GM19240 (cell line): Measurements from ENCODE around the gene COL23A1.

ENCODE experiments used
- DNase-seq: peaks from one replicate; pipeline ENCODE4 v3.0.0; 2011; ENCODE audit warnings: low spot score; ENCODE audit not compliant: insufficient read length

COL23A1 gene

GRCh38 chr5:178535299-178536175, 54.7 kb downstream of the COL23A1 start:
- no peak for DNase-seq

DNA sequence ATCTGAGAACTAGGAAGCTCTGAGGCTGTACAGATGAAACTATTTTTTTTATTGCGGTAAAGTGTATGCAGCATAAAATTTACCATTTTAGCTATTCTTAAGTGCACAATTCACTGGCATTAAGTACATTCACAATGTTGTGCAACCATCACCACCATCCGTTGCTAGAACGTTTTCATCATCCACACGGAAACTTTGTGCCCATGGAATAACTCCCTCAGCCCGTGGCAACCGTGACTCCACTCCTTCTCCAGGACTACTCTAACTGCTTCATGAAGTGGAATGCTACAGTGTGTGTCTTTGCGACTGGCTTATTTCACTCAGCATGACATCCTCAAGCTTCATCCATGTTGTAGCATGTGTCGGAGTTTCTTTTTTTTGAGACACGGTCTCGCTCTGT, 57.1 kb downstream of the COL23A1 start:
- no peak for DNase-seq

DNA sequence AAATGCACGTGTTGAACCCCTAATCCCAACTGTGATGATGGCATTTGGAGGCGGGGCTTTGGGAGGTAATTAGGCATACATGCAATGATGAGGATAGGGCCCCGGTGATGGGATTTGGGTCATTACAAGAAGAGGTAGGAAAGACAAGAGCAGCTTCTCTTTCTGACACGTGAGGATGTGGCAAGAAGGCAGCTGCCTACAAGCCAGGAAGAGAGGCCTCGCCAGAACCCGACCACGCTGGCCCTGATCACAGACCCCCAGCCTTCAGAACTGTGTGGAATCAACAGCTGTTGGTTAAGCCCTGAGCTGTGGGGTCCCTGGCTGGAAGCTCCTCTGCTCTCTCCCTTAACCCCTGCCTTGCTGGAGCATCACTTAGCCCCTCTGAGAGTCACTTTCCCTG, 57.5 kb downstream of the COL23A1 start:
- DNase-seq = no peak

GRCh38 chr5:178532236-178532635, 58.0 kb downstream of the COL23A1 start:
- DNase-seq = no peak

- DNase-seq = no peak
These were observed 58.4 kb downstream of the COL23A1 start for GRCh38 chr5:178531786-178532185.

DNA sequence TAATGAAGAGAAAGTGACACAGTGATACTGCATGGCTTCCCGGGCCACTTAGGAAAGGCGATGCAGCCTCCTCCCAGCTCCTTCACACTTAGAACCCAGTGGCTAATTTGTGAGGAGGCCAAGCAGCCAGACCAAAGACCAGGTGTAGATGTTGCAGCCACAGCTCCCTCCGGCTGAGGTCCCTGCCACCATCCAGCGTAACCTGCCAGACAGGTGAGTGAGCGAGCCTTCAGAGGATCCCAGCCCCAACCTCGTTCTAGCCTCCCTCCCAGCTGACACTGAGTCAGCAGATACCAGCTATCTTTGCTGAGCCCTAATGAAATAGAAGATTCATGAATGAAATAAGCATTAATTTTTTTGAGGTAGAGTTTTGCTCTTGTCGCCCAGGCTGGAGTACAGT, 59.7 kb downstream of the COL23A1 start:
- no peak for DNase-seq

GRCh38 chr5:178529080-178529479, 61.1 kb downstream of the COL23A1 start:
- no peak for DNase-seq

- no peak for DNase-seq
These were observed 62.5 kb downstream of the COL23A1 start for GRCh38 chr5:178527458-178528307.

DNA sequence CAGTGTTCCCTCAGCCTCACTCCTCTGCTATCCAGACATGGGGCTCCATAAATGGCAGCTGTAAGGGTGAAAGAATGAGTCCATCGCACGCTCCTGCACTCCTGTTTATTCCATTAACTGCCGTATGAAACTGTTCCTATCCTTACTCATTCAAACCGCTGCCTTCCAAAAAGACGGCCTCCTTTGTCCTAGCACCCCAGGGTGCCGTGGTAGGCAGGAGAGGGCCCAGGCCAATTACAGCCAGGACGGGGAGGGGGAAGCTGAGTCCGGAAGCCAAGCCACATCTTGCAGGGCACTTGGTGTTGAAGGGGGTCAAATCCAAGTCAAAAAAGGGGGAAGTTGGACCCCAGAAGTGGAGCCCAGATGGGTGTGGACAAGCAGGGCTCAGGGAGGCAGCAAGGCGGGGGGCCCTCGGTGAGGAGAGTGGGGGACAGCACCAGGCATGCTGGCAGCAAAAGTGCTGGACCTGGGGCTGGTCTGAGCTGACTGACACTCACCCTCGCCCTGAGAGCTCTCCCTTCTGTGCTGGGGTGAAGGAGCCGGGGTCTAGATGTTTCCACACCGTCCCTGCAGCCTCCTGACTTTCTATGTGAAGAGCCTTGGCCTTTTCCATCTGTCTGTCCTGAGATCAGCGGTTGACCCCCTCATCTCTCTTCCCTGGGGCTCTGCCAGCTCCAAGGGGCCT, 63.3 kb downstream of the COL23A1 start:
- DNase-seq = no peak

GRCh38 chr5:178525906-178526732, 64.1 kb downstream of the COL23A1 start:
- DNase-seq = no peak

GRCh38 chr5:178524093-178524882, 65.9 kb downstream of the COL23A1 start:
- DNase-seq = no peak

- no peak for DNase-seq
These were observed 67.8 kb downstream of the COL23A1 start for GRCh38 chr5:178522361-178522760.

GRCh38 chr5:178520851-178521250, 69.3 kb downstream of the COL23A1 start:
- DNase-seq = no peak

- DNase-seq = no peak
These were observed 70.4 kb downstream of the COL23A1 start for GRCh38 chr5:178519804-178520203.

- DNase-seq = no peak
These were observed 71.0 kb downstream of the COL23A1 start for GRCh38 chr5:178519155-178519554.

DNA sequence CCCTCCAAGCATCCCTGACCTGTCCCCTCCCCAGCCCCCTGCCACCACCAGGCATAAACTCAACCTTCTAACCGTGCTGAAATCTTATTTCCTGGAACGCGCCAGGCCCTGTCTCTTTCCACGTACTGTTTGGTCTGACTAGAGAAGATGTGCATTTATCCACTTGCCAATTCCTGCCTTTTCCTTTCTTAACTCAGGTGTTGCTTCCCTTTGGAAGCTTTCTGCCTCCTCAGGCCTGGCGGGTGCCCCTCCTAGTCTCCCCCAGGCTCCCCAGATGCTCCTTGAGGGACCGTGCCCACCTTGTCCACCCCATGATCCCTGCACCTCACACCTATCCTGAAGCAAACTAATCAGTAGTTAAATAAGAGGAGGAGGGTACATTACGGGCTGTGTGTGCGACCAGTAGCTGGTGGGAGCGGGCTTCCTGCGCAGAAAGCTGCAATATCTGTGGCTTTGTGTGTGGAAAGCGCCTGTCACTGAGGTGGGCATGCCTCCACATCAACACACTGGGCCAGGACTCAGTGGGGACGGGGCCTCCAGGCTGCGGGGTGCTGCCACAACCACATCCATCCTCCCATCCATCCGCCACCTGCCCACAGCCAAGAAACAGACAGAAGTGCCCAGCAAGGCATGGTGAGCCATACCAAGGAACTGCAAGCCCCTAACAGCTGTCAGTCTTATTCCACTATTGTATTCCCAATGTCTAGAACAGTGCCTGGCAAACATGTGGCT, 73.5 kb downstream of the COL23A1 start:
- no peak for DNase-seq

DNA sequence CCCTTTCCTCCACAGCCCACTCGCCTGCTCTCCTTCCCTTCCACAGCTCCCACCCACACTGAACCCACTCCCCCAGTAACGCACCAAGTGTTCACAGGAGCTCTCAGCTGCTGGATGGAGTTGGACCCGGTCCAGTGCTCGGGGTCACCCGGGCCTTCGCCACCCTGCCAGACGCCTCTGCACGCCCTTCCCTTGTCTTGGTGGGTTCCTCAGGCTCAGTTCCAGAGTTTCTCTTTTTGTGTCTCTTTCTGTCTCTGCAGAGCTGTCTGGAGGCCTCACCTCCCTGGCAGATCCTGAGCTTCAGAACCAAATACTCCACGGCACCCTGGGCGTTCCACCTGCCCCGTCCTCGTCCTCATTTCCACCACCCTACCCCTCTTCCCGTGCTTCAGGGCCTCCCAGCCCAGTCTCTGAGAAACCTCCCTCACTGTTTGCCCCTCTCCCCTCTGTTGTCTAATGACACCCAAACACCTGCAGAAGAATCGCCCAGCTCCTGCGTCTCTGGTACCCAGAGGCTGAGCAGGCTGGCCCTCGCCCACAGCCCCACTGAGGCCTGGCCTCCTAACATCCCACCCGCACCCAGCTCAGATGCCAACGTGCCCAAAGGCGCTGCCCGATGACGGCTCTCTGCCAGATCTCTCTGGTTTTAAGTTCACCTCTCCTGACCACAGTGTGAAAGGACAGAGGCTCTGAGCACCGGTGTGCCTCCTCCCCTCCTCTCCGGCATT, 74.3 kb downstream of the COL23A1 start:
- DNase-seq = no peak

- DNase-seq = no peak
These were observed 75.3 kb downstream of the COL23A1 start for GRCh38 chr5:178514851-178515418.
